HG03460 (cell line): ENCODE measurements around the gene CD200.

Experiments
- ATAC-seq: cut with Tn5 transposase; IDR thresholded peaks from one replicate; pipeline ENCODE4 v1.9.1; 2021; ENCODE audit not compliant: unreplicated experiment

Gene CD200

GRCh38 chr3:112333002-112333380, at the start of gene CD200:
TSS of gene CD200 (plus strand) at chr3:112333156. CDS start at chr3:112333213, 57 bp downstream.
- ATAC-seq, result peak; percentile 53

- ATAC-seq, result no peak
These were observed 43.9 kb upstream of the CD200 start for GRCh38 chr3:112289011-112289410.

GRCh38 chr3:112293368-112294321, 39.3 kb upstream of the CD200 start, which contains the start of gene SLC9C1:
TSS of gene SLC9C1 (minus strand) at chr3:112294216. CDS start at chr3:112286791, 7,425 bp downstream.
- ATAC-seq, result peak; percentile 51

GRCh38 chr3:112297714-112298113, 35.2 kb upstream of the CD200 start:
- ATAC-seq, result no peak

GRCh38 chr3:112298781-112299180, 34.2 kb upstream of the CD200 start:
- ATAC-seq, result no peak

- no peak for ATAC-seq
These were observed 30.7 kb upstream of the CD200 start for GRCh38 chr3:112302150-112302830.

GRCh38 chr3:112302881-112303763, 29.8 kb upstream of the CD200 start:
- ATAC-seq, result no peak

- ATAC-seq, result no peak
These were observed 29.1 kb upstream of the CD200 start for GRCh38 chr3:112303764-112304325.

- ATAC-seq, result no peak
These were observed 28.3 kb upstream of the CD200 start for GRCh38 chr3:112304611-112305010.

- ATAC-seq, result no peak
These were observed 26.1 kb upstream of the CD200 start for GRCh38 chr3:112306825-112307224.

- ATAC-seq, result no peak
These were observed 25.4 kb upstream of the CD200 start for GRCh38 chr3:112307557-112307956.

- ATAC-seq, result no peak
These were observed 24.6 kb upstream of the CD200 start for GRCh38 chr3:112308151-112308911.

GRCh38 chr3:112314649-112315048, 18.3 kb upstream of the CD200 start:
- ATAC-seq, result no peak

GRCh38 chr3:112315791-112316190, 17.2 kb upstream of the CD200 start:
- no peak for ATAC-seq

- no peak for ATAC-seq
These were observed 13.3 kb upstream of the CD200 start for GRCh38 chr3:112319516-112320276.

- ATAC-seq, result no peak
These were observed 12.3 kb upstream of the CD200 start for GRCh38 chr3:112320691-112321090.

GRCh38 chr3:112321867-112322652, 10.9 kb upstream of the CD200 start:
- no peak for ATAC-seq

- peak; percentile 96 for ATAC-seq
These were observed 5.5 kb upstream of the CD200 start for GRCh38 chr3:112327371-112327951.
